Ishikawa (cell line): ENCODE measurements around the gene RAB25.
A peak's percentile ranks its signal among the peaks of the same experiment; 100 is the strongest.

ENCODE experiments used
- CEBPB ChIP-seq: IDR thresholded peaks from 2 replicates; pipeline ENCODE4 v1.6.1; 2012
- CREB1 ChIP-seq: IDR thresholded peaks from 2 replicates; pipeline ENCODE4 v1.6.1; 2012; ENCODE audit warnings: low read depth
- EGR1 ChIP-seq: IDR thresholded peaks from 2 replicates; pipeline ENCODE4 v1.6.1; 2012
- EP300 ChIP-seq: IDR thresholded peaks from 2 replicates; pipeline ENCODE4 v1.6.1; 2012; ENCODE audit warnings: borderline replicate concordance
- FOXM1 ChIP-seq: IDR thresholded peaks from 2 replicates; pipeline ENCODE4 v1.6.1; 2012; ENCODE audit warnings: low read depth, borderline replicate concordance
- NFIC ChIP-seq: IDR thresholded peaks from 2 replicates; pipeline ENCODE4 v1.6.1; 2012
- RAD21 ChIP-seq: IDR thresholded peaks from 2 replicates; pipeline ENCODE4 v1.6.1; 2012; ENCODE audit warnings: low read depth
- TAF1 ChIP-seq: IDR thresholded peaks from 2 replicates; pipeline ENCODE4 v1.6.1; 2012; ENCODE audit warnings: low read depth, mild to moderate bottlenecking
- TCF12 ChIP-seq: IDR thresholded peaks from 2 replicates; pipeline ENCODE4 v1.6.1; 2012; ENCODE audit warnings: low read depth
- TEAD4 ChIP-seq: IDR thresholded peaks from 2 replicates; pipeline ENCODE4 v1.6.1; 2012
- YY1 ChIP-seq: IDR thresholded peaks from 2 replicates; pipeline ENCODE4 v1.6.1; 2012; ENCODE audit warnings: low read depth
- ZBTB7A ChIP-seq: IDR thresholded peaks from 2 replicates; pipeline ENCODE4 v1.6.1; 2012; ENCODE audit warnings: low read depth
- TF ChIP-seq, protein P1 (sequence below): IDR thresholded peaks from 2 replicates; pipeline ENCODE4 v1.6.1; 2012
- TF ChIP-seq, protein P2 (sequence below): IDR thresholded peaks from 2 replicates; pipeline ENCODE4 v1.6.1; 2012; ENCODE audit warnings: low read depth, mild to moderate bottlenecking
- TF ChIP-seq, protein P3 (sequence below): IDR thresholded peaks from 2 replicates; pipeline ENCODE4 v1.6.1; 2012

Gene RAB25

DNA sequence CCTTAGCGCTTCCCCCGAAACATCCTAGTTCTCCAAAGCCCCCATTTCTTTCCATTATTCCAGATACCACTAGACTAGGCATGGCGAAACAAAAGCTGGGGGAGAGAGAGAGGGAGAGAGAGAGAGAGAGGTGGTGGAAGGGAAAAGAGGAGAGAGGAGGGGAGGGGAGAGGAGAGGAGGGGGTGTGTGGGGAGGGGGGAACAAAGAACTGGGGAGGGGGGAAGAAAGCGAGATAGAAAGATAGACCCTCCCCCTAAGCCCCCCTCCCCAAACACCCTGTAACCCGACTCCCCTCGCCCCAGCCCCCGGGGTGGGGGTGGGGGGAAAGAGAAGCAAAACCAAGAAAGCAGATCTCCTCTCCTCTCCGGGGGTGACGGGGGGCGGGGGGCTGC is 21.0 kb downstream of the RAB25 start:
- TF ChIP-seq RAD21 (no peak), CREB1 (no peak)
- TF ChIP-seq, protein P1, sequence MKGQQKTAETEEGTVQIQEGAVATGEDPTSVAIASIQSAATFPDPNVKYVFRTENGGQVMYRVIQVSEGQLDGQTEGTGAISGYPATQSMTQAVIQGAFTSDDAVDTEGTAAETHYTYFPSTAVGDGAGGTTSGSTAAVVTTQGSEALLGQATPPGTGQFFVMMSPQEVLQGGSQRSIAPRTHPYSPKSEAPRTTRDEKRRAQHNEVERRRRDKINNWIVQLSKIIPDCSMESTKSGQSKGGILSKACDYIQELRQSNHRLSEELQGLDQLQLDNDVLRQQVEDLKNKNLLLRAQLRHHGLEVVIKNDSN, result no peak

DNA sequence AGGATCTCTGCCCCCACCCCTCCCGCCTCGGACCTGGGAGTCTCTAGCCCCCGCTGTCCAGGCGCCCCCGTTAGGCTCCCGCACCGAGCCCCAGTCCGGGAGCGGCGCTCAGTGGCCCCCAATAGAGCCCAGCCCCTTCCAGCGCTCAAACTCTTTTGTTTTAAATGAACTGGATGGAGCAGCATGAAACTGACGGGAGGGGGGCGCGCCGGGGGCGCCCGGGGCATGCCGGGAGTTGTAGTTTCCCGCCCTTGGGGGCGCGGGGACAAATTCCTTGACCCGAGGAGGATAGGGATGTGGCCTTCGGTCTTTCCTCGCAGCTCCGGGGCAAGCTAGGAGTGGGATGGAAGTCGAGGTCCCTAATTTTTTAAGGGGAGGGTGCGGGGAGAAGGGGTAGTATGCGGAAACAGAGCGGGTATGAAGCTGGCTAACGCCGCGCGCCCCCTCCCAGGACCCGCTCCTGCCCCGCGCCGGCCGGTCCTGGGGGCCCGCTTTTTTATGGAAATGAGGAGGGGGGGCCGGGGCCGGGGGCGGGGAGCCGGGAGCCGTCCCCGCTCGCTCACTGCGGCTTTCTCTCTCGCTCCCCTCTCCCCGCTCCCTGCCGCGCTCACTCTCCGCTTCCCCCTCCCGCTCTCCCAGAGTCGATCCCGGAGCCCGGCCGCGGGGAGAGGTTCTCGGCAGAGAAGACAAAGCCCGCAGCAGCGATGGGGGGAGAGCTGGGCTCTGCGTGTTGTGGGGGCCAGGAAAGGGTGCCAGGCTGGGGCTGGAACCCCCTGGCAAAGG is 21.5 kb downstream of the RAB25 start, which contains the start of gene MEX3A:
Gene MEX3A, minus strand, starts transcription at position 157 of the 783 bp plus-strand sequence. CDS start 467 bp downstream, outside the sequence.
- TF ChIP-seq NFIC (no peak; the same call in 1 of the 2 replicates), YY1 (peak; percentile 61; the same call in 1 of the 2 replicates), EP300 (no peak), EGR1 (peak; percentile 36; the same call in 1 of the 2 replicates), RAD21 (no peak), ZBTB7A (peak; percentile 95), CREB1 (0 out of 2 replicates have a peak, but pooled peaks have one; percentile 17), CEBPB (no peak), TEAD4 (peak; percentile 62), TCF12 (peak; percentile 57; the same call in 1 of the 2 replicates), TAF1 (peak; percentile 55; the same call in 1 of the 2 replicates), FOXM1 (no peak)
- TF ChIP-seq, protein P1, result no peak
- TF ChIP-seq, protein P2, sequence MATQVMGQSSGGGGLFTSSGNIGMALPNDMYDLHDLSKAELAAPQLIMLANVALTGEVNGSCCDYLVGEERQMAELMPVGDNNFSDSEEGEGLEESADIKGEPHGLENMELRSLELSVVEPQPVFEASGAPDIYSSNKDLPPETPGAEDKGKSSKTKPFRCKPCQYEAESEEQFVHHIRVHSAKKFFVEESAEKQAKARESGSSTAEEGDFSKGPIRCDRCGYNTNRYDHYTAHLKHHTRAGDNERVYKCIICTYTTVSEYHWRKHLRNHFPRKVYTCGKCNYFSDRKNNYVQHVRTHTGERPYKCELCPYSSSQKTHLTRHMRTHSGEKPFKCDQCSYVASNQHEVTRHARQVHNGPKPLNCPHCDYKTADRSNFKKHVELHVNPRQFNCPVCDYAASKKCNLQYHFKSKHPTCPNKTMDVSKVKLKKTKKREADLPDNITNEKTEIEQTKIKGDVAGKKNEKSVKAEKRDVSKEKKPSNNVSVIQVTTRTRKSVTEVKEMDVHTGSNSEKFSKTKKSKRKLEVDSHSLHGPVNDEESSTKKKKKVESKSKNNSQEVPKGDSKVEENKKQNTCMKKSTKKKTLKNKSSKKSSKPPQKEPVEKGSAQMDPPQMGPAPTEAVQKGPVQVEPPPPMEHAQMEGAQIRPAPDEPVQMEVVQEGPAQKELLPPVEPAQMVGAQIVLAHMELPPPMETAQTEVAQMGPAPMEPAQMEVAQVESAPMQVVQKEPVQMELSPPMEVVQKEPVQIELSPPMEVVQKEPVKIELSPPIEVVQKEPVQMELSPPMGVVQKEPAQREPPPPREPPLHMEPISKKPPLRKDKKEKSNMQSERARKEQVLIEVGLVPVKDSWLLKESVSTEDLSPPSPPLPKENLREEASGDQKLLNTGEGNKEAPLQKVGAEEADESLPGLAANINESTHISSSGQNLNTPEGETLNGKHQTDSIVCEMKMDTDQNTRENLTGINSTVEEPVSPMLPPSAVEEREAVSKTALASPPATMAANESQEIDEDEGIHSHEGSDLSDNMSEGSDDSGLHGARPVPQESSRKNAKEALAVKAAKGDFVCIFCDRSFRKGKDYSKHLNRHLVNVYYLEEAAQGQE, result no peak
- TF ChIP-seq, protein P3, sequence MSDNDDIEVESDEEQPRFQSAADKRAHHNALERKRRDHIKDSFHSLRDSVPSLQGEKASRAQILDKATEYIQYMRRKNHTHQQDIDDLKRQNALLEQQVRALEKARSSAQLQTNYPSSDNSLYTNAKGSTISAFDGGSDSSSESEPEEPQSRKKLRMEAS, result peak; percentile 67; the same call in 1 of the 2 replicates

DNA sequence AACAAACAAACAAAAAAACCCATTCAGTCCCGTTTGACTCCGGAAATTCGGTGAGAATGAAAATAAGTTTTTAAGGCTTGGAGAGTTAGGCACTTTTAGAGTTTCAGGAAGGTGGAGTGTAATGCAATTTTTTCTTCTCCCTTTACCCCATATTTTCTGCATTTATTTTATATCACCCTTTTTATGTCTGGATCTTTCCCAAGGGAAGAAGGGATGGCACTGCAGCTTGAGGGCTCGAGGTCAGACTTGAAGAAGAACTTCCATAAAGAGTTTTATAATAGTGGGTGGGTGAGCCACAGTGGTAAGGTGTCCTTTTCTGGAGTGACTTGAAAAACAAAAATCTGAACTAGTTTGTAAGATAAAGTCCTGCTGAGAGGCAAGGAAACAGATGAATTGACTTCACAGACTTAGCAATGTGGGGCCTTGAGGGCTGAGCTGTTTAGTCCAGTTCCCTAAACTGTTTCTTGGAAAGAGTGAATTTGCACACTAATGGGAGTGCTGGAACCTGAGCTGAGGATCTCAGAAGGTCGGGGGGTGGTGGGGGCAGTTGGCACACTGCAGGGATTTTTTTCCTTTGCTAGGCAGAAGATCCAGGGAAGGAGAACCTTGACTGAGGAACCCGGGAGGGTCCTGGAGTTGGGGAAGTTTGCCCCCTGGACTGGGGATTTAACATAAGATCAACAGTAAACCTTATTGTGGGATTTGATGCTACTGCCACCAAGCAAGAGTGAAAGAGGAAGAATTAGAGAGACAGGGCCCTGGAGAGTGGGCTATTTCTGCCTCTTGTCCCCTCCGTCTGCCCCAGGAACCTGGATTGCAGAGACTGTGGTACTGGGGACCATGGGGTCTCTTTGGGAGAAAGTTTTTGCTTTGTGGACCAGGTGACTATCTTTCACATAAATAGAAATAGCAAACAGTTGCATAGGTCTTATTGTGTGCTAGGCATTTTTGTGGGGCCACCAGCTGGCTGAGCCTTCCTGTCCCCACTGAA is 23.1 kb downstream of the RAB25 start:
- TF ChIP-seq EGR1, result no peak
- TF ChIP-seq FOXM1, result no peak
- no peak for TF ChIP-seq ZBTB7A
- TF ChIP-seq RAD21, result no peak

DNA sequence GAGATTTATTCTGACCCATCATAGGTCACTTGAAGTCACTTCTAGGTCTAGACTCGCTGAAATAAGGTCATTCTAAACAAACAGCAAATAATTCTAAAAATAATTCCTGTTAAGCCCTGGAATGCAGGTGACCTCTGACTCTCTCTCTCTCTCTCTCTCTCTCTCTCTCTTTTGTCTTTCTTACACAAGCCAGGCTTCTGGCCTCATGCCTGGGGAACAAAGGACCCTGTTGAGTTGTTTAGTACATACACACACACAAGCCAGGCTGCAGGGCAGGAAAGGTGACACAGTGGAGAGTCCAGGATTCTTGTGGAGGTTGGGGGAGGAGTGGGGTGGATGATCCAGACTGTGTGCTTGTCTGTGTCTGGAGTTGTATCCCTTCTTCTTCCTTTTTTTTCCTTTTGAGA is 25.3 kb downstream of the RAB25 start:
- TF ChIP-seq TCF12 (no peak), EGR1 (no peak), YY1 (no peak), CREB1 (no peak), TEAD4 (peak; percentile 73), NFIC (peak; percentile 51; the same call in 1 of the 2 replicates)
- TF ChIP-seq, protein P1, result no peak
- TF ChIP-seq, protein P3, result no peak

DNA sequence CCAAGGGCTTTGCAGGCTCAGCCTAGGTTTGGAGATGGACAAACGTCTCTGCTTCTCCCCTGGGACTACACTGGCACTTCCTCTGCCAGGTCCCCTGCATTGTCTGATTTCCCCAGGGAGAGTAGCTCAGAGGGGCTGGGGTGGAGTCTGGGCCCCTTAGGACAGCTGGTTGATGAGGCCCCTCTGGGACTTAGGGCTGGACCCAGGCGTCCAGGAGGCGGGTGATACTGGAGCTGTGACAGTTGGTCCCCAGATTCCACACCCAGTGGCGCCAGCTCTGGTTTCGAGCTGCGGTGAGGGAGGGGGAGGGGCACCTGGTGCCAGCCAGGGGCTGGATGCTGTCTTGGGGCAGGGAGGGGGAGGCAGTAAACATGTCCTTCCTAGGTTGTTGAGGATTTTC is 28.7 kb downstream of the RAB25 start:
- no peak for TF ChIP-seq EGR1
- TF ChIP-seq, protein P3, result no peak
- no peak for TF ChIP-seq EP300
- no peak for TF ChIP-seq ZBTB7A
- TF ChIP-seq NFIC, result no peak
- TF ChIP-seq CEBPB, result no peak
- TF ChIP-seq RAD21, result no peak
- TF ChIP-seq TAF1, result no peak
- TF ChIP-seq, protein P1, result no peak
- TF ChIP-seq YY1, result no peak
- TF ChIP-seq, protein P2, result no peak
- TF ChIP-seq FOXM1, result no peak
- TF ChIP-seq TCF12, result no peak
- TF ChIP-seq CREB1, result no peak
- TF ChIP-seq TEAD4, result no peak
